Activated effector memory CD4-positive, alpha-beta T cell treated with Interleukin-2 at 50 U/mL for 16 hours (primary cell): ENCODE measurements around the gene PRKG1.
"Not testable (repeated sequence)": the region's sequence is repeated elsewhere in the genome, so short reads cannot be mapped to it uniquely, and the experiment has no call there.

ENCODE experiments used
- DNase-seq: peaks from one replicate; pipeline ENCODE4 v3.0.0-alpha.2; 2020

The PRKG1 gene

GRCh38 chr10:51542853-51543252 is 468.6 kb downstream of the PRKG1 start:
- DNase-seq, result no peak

GRCh38 chr10:51544933-51545332 is 470.6 kb downstream of the PRKG1 start:
- DNase-seq, result no peak

DNA sequence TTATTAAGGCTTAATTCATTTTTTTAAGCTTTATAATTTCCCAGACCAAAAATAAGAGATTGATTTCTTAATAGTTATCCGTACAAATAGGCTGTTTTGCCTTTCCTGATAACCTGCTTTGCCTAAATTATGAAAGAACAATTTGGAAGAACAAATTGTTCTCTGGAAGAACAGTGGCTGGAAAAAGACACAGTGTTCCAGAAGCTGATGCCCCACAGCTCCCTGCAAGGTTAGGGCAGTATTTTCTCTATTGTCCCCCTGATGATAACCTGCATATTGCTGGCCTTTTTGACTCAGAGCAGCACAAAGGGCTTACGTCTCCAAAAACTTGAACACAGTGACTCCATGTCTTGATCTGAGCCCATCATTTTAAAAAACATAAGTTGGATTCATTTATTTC is 473.7 kb downstream of the PRKG1 start:
- no peak for DNase-seq

GRCh38 chr10:51552879-51553278 is 478.6 kb downstream of the PRKG1 start:
- DNase-seq, result no peak

GRCh38 chr10:51564896-51565510 is 490.7 kb downstream of the PRKG1 start:
- no peak for DNase-seq

GRCh38 chr10:51567271-51567670 is 493.0 kb downstream of the PRKG1 start:
- no peak for DNase-seq

GRCh38 chr10:51569467-51569866 is 495.2 kb downstream of the PRKG1 start:
- no peak for DNase-seq

- no peak for DNase-seq
Measured at GRCh38 chr10:51574248-51575048, 500.2 kb downstream of the PRKG1 start.

- DNase-seq, result not testable (repeated sequence)
Measured at GRCh38 chr10:51581196-51581595, 506.9 kb downstream of the PRKG1 start.

DNA sequence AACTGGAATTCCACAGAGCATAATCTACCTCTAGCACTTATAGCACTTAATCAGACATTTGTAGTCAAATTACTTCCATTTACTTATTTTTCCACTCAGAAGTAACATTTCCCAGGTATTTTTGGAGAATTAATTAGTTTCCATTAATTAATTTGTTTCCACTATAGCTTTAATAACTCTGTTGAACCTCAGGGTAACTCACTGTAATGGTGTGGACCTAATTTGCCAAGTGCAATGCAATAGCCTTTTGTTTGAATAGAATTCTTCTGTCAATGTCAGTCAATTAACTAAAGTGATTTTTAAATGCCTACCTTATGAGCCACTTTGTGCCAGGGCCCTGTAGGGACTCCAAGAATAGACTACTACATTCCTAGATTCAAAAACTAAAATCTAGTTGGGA is 509.7 kb downstream of the PRKG1 start:
- no peak for DNase-seq

DNA sequence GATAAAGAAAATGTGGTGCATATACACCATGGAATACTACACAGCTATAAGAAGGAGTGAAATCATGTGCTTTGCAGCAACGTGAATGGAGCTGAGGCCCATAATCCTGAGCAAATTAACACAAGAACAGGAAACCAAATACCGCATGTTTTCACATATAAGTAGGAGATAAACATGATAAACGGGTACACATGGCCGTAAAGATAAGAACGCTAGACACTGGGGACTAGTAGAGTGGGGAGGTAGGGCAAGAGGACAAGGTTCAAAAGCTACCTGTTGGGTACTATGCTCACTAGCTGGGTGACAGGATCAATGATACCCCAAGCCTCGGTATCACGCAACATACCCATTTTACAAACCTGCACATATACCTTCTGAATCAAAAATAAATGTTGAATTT is 511.5 kb downstream of the PRKG1 start:
- no peak for DNase-seq

GRCh38 chr10:51588984-51589383 is 514.7 kb downstream of the PRKG1 start:
- DNase-seq, result no peak

- DNase-seq, result no peak
Measured at GRCh38 chr10:51590818-51591217, 516.5 kb downstream of the PRKG1 start.

- no peak for DNase-seq
Measured at GRCh38 chr10:51596695-51597094, 522.4 kb downstream of the PRKG1 start.

- no peak for DNase-seq
Measured at GRCh38 chr10:51599647-51600046, 525.4 kb downstream of the PRKG1 start.

- no peak for DNase-seq
Measured at GRCh38 chr10:51602326-51602725, 528.0 kb downstream of the PRKG1 start.

DNA sequence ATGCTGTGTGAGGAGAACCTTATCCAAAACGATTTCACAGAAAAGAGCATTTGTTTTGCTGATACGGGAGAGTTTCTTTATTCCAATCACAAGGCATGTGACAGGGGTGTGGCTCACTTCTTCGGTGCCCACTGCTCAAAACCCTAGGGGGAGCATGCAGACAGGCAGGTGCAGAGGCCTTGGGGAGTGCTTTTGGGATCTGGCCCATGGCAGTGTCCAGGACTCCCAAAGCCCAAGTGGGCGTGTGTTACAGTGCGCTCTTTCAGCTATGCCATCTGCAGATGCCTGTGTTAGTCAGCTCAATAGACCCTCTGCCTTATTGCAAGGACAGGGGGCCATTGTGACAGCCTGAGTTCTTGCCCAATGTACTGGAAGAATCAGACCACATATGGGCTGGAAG is 530.3 kb downstream of the PRKG1 start:
- no peak for DNase-seq

DNA sequence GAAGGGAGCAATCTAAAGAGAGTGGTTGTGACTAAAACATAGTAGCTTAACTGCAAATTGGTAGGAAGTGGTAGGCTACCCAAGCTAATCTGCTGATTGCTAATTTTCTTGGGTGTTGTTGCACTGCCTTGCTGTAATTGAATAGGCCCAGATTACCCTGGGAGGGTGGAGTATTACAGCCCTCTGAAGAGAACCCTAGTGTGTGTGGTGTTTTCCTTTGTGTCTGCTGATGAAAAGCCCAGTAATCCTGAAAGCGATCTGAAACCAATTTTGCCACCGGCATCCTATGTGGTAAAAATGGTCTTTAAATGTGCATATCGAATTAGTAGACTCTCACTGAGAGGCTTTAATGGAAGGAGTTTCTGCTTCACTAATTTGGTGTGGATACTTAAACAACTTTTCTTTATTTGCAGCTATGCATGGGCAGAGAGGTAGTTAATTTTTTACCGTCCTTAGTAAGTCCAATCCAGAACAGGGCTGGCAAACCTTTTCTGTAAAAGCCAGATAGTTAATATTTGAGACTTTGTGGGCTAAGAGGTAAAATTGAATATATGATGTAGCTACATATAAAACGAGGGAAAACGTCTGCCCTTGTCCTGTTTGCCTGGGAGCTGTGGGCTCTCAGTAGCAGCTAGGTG is 532.7 kb downstream of the PRKG1 start:
- DNase-seq, result no peak

DNA sequence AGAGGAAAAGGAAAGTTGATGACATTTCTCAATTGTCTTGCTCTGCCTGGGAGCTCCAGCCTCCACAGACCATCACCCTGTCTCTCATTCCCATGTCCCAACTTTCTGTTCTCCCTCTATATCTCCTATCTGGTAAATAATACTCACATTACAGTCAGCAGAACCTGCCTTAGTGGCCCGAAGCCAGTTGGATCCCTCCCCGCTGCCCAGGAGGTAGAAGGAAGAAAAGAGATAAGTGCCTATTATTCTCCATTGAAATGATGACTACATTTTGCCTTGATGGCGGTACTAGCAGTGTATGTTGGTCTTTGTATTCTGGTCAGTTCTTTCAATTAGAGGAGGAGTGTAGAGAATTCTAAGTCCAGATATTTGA is 533.2 kb downstream of the PRKG1 start:
- DNase-seq, result no peak

DNA sequence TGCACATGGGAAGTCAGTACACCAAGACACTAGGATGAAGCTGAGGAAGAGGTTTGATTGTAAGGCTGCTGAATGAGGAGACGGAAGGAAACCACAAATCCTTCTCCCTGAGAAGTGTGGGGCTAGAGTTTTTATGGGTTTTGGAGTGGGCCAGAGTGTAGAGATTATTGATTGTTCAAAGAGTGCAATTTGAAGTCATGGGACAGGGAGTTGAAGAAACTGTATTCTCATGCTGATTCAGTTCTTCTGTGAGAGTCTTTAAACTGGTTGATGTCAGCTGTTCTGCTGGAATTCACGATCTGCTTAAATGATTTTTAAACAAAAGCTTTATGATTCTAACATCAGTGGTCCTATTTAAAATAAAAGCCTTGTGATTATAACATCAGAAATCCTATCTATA is 533.9 kb downstream of the PRKG1 start:
- DNase-seq, result no peak

DNA sequence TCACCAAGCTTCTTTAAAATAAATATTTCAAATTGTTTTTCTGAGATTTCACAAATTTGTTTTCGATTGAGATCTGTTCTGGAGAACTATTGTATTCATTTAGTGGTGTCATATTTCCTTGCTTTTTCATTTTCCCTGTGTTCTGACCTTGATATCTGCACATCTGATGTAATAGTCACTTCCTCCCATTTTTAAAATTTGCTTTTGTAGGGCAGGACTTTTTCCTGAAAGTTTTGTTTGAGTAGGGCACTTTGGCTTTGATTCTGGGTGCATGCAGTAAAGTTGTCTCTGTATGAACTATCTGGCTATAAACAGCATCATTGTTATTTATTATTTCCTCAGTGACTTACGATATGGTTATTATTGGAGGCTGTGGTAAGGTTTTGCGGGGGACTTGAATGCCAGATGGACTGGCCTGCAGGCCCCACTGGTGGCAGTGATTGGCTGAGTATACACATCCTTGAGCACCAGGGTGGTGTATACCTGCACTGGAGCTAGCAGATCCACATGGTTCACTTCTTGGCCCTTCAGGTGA is 541.5 kb downstream of the PRKG1 start:
- no peak for DNase-seq

GRCh38 chr10:51617576-51618235 is 543.4 kb downstream of the PRKG1 start:
- DNase-seq, result no peak

DNA sequence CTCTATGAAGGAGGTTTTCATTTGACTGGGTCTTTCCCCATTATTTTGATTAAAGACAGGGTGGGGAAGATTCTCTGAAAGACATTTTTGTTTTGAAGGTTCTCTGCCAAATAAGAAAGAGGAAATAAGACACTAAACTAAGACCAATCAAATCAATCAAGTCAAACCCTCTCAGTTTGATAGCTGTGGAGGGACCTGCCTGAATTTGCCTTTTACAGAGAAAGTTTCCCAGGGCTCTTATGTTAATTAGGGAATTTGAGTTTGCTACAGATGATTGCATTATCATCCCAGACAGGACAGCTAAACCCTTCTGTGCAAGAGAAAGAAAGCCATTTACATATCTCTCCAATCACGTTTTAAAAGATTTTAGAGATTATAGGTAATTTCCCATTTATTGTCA is 545.1 kb downstream of the PRKG1 start:
- no peak for DNase-seq

- DNase-seq, result no peak
Measured at GRCh38 chr10:51620131-51620530, 545.8 kb downstream of the PRKG1 start.
